ENCODE measurements around the gene KLHL22.
"Not testable (repeated sequence)": the region's sequence is repeated elsewhere in the genome, so short reads cannot be mapped to it uniquely, and the experiment has no call there.

KLHL22 gene

DNA sequence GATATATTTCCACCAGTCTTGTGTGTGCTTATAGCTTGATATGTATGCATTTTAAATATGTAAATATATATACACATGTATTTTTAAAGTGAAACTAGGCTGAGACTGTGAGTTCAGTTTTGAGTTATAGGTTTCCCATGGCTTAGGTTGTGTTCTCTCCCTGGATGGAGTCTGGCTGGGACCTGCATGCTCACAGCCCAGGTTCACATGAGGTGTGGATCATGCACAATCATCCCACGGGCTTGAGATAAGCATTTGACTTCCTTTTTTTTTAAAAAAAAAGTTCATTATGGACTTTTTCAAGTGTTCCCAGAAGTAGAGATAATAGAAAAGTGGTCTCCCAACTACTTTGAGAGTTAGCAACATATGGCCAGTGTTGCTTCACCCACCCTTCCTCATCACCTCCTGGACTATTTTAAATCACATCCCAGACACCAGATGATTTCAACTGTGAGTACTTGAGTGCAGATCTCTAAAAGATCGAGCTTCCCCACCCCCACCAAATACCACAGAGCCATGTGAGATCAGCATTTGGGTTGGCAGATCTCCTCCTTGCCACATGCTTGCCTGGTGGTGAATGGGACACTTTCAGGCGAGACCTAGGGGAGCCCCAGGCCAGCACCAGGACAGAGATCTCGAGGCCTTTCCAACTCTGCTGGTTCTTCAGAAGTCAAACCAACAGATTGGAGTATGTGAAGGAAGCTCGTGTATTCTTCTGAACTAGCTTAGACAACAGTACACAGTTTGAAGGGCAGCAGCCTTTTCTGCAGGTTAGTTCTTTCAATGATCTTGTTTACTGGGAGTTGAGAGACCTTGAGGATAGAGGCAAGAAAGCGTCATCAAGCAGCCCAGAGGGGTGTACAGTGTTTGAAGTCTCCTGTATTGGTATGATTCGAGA is 27.7 kb upstream of the KLHL22 start:
- DNase-seq, result no peak

DNA sequence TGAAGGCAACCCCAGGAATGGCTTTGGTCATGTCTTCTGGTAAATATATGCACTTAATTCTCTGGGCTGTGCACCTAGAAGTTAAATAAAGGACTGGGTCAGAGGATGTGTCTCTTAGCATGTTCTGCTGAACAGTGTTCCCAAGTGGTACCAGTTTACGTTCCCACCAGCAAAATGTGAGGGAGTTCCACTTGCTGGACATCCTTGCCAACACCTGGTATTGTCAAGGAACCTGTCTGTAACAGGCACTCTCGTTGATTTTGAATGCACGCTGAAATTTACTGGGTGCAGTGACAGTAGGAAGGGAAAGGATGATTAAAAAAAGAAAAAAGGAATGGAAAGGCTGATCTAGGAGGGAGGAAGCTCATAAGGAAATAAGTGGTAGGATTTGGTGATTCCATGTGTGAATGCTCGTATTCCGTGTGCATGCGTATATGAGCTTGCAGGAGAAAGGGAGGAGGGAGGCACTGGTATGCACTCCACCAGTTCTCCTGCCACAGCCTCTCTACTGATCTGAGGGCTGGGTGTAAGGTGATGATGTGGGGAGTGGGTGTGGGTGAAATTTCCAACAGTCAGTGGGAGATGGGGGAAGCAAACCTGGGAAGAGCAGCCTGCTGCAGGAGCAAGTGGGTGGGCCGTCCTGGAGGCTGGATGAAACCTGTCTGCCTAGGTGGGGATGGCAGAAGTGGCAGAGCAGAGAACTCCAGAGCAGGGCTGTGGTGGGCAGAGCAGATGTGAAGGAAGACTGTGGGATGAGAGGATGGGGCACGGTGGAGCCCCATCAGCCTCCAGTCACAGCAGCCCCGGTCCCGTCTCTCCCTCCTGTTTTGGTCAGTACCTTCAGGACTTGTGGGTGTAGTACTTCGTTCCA is 26.8 kb upstream of the KLHL22 start:
- DNase-seq, result no peak

GRCh38 chr22:20520093-20520511 is 24.5 kb upstream of the KLHL22 start:
- DNase-seq, result peak; percentile 21

GRCh38 chr22:20519558-20519957 is 24.0 kb upstream of the KLHL22 start:
- DNase-seq, result no peak

DNA sequence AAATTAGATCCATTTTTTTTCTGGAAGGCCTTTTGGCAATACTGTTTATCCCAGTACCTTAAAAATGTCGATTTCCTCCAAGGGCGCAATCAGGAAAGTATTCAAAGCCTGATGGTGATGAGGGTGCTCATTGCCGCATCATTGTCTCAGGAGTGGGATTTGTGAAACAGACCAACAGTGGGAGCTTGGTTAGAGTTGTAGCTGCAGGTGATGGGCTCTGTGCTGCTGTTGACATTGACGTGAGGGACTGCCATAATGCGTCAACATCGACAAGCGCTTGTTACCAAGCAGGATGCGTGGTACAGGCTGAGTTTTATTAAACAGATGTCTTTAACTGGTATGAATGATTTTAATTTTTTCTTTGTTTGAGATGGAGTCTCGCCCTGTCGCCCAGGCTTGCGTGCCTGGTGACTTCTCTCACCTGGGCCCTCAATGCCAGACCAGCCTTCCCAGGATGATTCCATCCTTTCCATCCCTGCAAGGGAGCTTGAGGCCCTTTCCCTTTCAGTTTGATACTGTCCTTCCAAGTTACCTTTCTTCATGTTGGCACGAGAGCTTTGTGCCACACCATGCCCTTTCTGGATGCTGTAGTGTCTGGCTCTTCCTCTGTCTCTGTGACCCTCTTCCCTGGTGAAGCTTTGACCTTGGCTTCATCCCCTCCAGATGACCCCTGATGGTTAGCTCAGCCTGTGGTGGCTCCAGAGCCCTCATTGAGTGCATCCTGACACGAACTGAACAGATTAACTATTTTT is 22.4 kb upstream of the KLHL22 start:
- no peak for DNase-seq

- no peak for DNase-seq
These were observed 21.8 kb upstream of the KLHL22 start for GRCh38 chr22:20517422-20517821.

- DNase-seq, result no peak
These were observed 20.8 kb upstream of the KLHL22 start for GRCh38 chr22:20516399-20516798.

DNA sequence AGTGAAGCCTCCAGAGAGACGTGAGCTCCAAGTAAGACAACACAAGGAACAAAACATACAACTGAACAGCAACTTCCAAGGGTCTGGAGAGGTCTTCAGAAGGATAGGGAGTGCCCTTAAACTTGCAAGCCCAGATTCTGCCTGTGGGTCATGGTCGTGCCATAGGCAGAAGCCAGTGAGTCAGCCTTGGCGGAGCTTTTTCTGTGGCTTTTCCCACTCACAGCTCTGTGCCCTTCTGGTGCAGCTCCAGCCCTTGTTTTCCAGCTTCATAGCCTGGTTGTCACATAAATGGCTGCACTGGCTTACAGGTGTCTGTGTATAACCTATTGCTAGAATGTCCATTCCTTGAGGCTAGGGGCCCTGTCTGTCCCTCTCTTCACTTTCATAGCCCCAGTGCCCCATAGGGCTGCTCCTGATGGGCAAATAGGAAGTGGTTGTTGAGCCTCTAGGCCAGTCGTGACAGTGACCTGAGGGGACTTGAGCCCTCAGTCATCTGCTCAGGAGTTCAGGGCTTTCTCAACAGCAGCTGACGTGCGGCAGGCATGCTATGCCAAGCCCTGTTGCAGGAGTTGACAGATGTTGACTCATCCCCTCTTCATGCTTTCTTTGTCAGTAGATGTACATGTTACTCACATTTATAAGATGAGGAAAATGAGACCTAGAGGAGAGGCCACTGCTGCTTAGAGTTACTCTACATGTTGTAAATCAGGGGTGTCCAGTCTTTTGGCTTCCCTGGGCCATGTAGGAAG is 19.2 kb upstream of the KLHL22 start:
- DNase-seq, result peak; percentile 60

- DNase-seq, result no peak
These were observed 16.1 kb upstream of the KLHL22 start for GRCh38 chr22:20511578-20512229.

DNA sequence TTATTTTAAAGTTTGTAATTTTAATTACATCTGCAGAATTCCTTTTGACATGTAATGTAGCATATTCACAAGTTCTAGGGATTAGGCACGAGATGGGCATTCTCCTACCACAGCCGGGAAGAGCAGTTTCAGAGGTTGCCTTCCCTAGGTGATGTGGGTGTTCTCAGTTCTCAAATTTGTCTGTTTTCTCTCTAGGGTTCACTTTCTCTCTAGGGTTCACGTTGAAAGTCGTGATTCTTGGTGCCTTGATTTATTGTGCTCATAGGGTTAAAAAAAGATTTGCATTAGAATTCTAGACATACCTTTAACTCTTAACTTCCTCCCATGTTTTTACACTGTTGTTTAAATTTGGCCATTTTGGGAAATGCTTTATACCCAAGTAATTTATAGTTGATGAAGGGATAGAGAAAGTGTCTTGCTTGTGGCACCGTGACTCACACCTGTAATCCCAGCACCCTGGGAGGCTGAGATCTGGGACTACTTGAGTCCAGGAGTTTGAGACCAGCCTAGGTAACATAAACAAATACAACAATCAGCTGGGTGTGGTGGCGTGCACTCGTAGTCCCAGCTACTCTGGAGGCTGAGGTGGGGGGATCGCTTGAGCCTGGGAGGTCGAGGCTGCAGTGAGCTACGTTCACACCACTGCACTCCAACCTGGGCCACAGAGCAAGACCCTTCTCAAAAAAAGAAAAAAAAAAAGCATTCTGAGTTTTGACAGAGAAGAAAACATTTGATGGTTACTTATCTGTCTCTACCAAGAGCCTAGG is 15.4 kb upstream of the KLHL22 start:
- DNase-seq, result no peak

GRCh38 chr22:20509344-20510047 is 13.9 kb upstream of the KLHL22 start:
- peak; percentile 58 for DNase-seq

GRCh38 chr22:20508815-20509271 is 13.2 kb upstream of the KLHL22 start:
- no peak for DNase-seq

- not testable (repeated sequence) for DNase-seq
These were observed 12.6 kb upstream of the KLHL22 start for GRCh38 chr22:20508067-20508755.

DNA sequence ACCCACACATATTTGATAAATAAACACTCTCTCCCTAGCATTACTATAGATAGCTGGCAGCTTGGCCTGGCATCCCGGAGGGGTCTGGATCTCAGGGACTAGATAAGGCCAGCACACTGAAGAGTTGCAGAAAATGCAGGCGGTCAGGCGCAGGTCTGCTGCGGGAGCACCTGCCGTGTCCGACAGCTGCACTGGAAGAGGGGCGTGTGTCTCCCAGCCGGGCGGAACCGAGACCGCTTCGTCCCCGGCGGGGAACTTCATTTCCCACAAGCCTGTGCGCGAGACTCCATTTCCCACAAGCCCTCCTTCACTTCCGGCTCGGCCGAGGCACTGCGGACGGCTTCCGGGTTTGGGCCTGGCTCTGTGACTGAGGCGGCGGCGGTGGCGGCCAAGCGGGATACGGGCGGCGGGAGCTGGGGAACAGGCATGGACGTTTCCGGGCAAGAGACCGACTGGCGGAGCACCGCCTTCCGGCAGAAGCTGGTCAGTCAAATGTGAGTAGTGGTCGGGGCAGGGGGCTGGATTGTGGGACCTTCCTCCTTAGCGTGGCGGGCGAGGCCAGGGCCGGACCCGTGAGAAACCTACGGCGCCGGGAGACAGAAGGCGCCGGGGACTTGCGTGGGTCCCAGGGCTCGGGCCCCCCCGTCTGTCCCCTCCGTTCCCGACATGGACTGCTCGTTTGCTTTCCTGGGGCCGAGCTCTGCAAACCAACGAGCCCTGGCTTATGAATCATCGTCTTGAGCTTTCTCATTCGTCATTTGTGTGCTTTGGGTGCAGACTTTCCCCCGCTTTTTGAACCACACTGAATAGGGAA is 11.9 kb upstream of the KLHL22 start, which contains the start of gene MED15:
Gene MED15 (plus strand): TSS at position 358 of the 814 bp plus-strand sequence. CDS start 69 bp downstream, at position 427.
- DNase-seq, result peak; percentile 76

- no peak for DNase-seq
These were observed 11.1 kb upstream of the KLHL22 start for GRCh38 chr22:20506543-20507252.

DNA sequence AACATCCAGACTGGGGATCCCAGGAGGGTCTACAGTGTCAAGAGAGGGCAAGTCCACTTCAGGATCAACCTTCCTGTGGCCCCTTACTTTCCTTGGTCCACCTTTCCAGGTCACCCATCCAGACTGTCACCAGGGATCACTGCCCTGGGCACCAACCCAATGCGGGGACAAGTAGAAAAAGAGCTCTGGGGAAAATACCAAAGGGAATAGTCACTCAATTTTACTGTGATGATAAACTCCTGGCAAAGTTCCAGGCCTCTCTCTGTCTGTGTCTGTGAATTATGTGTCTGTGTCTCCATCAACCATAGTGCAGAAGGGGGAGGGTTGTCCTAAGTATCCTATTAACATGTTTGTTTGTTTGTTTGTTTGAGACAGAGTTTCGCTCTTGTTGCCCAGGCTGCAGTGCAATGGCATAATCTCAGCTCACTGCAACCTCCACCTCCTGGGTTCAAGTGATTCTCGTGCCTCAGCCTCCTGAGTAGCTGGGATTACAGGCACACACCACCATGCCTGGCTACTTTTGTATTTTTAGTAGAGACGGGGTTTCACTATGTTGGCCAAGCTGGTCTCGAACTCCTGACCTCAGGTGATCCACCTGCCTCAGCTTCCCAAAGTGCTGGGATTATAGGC is 8.8 kb upstream of the KLHL22 start:
- peak; percentile 69 for DNase-seq

- peak; percentile 59 for DNase-seq
These were observed 8.2 kb upstream of the KLHL22 start for GRCh38 chr22:20503816-20504215.
